ENCODE data around the gene KIRREL1.

Gene KIRREL1

DNA sequence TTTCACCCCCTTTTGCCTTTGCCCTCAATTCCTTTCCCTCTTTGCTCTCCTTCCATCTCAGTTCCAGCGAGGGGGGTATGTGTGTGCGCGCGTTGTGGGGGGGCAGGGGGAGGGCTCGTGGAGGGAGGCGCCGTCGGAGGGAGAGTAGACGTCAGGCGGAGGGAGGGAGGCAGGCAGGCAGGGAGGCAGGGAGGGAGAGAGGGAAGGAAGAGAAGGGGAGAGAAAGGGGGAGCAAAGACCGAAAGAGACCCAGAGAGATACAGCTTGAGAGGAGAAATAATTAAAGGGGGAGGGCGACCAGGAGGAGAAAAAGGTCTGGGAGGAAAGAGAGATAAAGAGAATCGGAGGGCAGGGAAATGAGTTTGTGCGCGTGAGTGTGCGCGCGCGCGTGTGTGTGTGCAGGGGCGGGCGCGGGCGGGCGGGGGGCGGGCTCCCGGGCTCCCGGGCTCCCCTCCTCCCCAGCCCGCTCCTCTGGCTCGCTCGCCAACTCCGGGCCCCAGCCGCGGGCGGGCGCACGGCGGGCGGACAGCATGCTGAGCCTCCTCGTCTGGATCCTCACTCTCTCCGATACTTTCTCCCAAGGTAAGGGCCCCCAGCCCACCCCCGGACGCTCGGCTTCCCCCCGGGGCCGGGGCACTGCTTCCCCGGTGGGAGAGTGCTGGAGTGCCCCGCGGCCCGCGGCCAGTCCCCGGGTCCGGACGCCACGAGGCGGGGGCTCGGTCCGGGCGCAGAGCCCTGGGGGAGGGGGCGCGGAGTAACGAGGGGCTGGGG, at the start of gene KIRREL1:
Gene KIRREL1, plus strand, starts transcription at position 499 of the 771 bp plus-strand sequence. Its CDS starts 32 bp downstream, at position 531.
- TF ChIP-seq CTCF (IDR thresholded peaks at IDR 0.05; ENCODE audit: insufficient read depth, missing control alignments), result no peak
- DNase-seq (ENCODE audit: insufficient read length, low spot score) (no peak), FAIRE-seq (no peak)

DNA sequence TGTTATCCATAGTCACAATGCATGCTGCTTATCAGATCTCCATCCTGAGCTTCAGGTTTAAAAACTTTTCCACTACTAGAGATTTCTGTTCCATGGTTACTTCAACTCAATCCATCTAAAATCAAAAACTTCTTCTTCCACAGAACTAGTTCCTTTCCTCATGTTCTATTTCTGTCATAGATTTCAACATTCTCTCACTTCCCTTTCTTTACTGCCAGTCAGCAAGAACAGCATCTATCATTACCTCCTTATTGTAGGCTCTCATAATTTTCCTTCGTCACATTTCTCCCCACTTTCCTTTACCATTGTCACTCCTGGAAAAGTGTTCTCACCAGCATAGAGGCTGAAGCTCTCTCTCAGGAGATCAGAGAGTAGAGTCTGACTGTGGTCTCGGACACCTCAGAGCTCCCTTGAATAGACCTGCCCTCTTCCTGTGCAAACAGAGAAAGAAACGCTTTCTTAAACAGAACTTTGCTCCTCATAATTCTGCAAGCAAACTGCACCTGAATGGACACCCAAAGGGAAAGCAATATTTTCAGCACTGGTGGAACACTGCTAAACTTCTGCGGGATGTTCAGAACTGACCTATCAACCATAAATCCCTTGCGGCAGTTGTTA, 48.7 kb upstream of the KIRREL1 start:
- FAIRE-seq (no peak), DNase-seq (ENCODE audit: insufficient read length, low spot score) (no peak)
- TF ChIP-seq CTCF (IDR thresholded peaks at IDR 0.05; ENCODE audit: insufficient read depth, missing control alignments), result no peak

- no peak for FAIRE-seq
- peak; percentile 61 for TF ChIP-seq CTCF (IDR thresholded peaks at IDR 0.05; ENCODE audit: insufficient read depth, missing control alignments)
- DNase-seq (ENCODE audit: insufficient read length, low spot score), result no peak
Observed at GRCh38 chr1:157948312-157949073, 45.0 kb upstream of the KIRREL1 start.

DNA sequence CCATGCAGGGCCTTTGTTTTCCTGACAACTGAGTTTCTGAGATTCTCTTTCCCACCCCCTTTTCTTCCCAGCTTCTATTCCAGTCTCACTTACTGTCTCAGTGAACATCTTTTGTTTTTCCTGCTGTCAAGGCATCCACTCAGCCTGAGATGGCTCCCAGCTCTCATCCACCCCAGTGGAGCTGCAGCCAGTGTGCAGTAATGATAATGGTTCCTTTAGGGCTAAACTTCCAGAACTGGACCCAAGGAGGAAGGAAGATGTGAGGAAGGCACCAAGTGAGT, 44.4 kb upstream of the KIRREL1 start:
- no peak for FAIRE-seq
- no peak for DNase-seq (ENCODE audit: insufficient read length, low spot score)
- no peak for TF ChIP-seq CTCF (IDR thresholded peaks at IDR 0.05; ENCODE audit: insufficient read depth, missing control alignments)

GRCh38 chr1:157951230-157951629, 42.2 kb upstream of the KIRREL1 start:
- TF ChIP-seq CTCF (IDR thresholded peaks at IDR 0.05; ENCODE audit: insufficient read depth, missing control alignments), result no peak
- no peak for DNase-seq (ENCODE audit: insufficient read length, low spot score)
- FAIRE-seq, result no peak

GRCh38 chr1:157952601-157953000, 40.8 kb upstream of the KIRREL1 start:
- no peak for FAIRE-seq
- no peak for DNase-seq (ENCODE audit: insufficient read length, low spot score)
- TF ChIP-seq CTCF (IDR thresholded peaks at IDR 0.05; ENCODE audit: insufficient read depth, missing control alignments), result no peak
